ENCODE measurements around the gene TMA7B.

DNA sequence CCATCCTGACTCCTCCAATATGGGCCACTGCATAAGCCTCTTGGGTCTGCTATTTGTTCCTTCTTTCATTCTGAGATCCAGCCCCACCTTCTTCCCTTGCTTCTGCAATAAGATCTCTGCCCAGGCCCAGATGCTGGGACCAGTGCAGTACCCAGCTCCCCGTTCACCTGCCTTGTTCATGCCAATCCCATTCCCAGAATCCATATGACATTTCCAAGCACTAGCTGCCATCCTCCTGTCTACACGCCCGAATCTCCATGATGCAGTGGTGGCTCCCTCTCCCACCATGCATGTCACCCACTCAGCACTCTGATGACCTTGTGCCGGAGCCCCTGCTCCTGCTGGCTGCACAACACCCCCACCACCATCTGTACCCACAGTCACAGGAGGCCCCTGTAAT is 23.1 kb downstream of the TMA7B start:
- TF ChIP-seq, protein P1, sequence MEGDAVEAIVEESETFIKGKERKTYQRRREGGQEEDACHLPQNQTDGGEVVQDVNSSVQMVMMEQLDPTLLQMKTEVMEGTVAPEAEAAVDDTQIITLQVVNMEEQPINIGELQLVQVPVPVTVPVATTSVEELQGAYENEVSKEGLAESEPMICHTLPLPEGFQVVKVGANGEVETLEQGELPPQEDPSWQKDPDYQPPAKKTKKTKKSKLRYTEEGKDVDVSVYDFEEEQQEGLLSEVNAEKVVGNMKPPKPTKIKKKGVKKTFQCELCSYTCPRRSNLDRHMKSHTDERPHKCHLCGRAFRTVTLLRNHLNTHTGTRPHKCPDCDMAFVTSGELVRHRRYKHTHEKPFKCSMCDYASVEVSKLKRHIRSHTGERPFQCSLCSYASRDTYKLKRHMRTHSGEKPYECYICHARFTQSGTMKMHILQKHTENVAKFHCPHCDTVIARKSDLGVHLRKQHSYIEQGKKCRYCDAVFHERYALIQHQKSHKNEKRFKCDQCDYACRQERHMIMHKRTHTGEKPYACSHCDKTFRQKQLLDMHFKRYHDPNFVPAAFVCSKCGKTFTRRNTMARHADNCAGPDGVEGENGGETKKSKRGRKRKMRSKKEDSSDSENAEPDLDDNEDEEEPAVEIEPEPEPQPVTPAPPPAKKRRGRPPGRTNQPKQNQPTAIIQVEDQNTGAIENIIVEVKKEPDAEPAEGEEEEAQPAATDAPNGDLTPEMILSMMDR (IDR thresholded peaks at IDR 0.05): no peak
- no peak for TF ChIP-seq POLR2A (IDR thresholded peaks at IDR 0.05)

All from esophagus squamous epithelium (tissue), 4 donors.